Mammary epithelial cell (primary cell): ENCODE measurements around the gene TNNT2.

Experiments used
- CTCF ChIP-seq, 2 donors: IDR thresholded peaks in 1 of 2; conservative IDR thresholded peaks in 1 of 2; 2 replicates each; pipeline ENCODE4 v1.5.1; 2011 to 2012; ENCODE audit warnings: inconsistent platforms in 2 of 2, low read length in 2 of 2, mild to moderate bottlenecking in 2 of 2, control low read depth in 1 of 2, low read depth in 1 of 2; ENCODE audit not compliant: insufficient read depth in 1 of 2; ENCODE audit errors: extremely low read depth in 1 of 2
- EZH2 ChIP-seq: IDR thresholded peaks from 2 replicates; pipeline ENCODE4 v1.6.1; 2012; ENCODE audit warnings: low read length, inconsistent platforms, borderline replicate concordance

GRCh38 chr1:201385299-201385891, 7.9 kb upstream of the TNNT2 start:
- TF ChIP-seq CTCF (conservative IDR thresholded peaks at IDR 0.05 in 1 of 2, IDR thresholded peaks at IDR 0.05 in 1 of 2; ENCODE audit: extremely low read depth in 1 of 2, insufficient read depth in 1 of 2, low read depth in 1 of 2, low read length in 2 of 2) (peak; percentile 90 to 95), EZH2 (no peak)
